Measurements from ENCODE around the gene PTPRC.

Gene PTPRC

DNA sequence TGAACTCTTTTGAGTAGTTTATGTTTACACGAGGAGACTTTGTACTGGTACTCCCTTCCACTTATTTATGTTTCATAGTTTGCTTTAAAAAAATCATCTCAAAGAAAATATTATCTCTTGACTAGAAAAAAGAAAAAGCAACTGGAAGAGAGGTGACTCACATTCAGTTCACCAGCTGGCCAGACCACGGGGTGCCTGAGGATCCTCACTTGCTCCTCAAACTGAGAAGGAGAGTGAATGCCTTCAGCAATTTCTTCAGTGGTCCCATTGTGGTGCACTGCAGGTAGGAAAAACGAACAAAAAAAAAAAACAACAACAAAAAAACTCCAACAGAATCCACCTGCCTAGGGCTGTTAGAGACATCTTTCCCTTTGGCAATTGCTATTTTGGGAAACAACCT lies 102.9 kb downstream of the PTPRC start:
- Histone ChIP-seq H3K36me3 (ENCODE audit: control insufficient read depth in 2 of 2, insufficient read depth in 1 of 2, low read length in 2 of 2) (no peaks in the 10 kb centered on the region), H3K9me3 (ENCODE audit: control insufficient read depth, insufficient read depth, low read depth, low read length) (no peaks in the 10 kb centered on the region), H3K27ac (ENCODE audit: extremely low read depth, low read depth, low read length) (no peak overlapping the region), H3K4me3 (ENCODE audit: low read depth, low read length) (no peak overlapping the region), H3K4me1 (ENCODE audit: control insufficient read depth, insufficient read depth, low read length) (no peaks in the 10 kb centered on the region)
- CTCF ChIA-PET: interaction anchor here (0.6 kb wide), 1 partner anchor 277 kb away, joined by 5 read pairs; no protein-coding TSS in a partner anchor
- POLR2A ChIA-PET: no interaction called here
- TF ChIP-seq, protein P1, sequence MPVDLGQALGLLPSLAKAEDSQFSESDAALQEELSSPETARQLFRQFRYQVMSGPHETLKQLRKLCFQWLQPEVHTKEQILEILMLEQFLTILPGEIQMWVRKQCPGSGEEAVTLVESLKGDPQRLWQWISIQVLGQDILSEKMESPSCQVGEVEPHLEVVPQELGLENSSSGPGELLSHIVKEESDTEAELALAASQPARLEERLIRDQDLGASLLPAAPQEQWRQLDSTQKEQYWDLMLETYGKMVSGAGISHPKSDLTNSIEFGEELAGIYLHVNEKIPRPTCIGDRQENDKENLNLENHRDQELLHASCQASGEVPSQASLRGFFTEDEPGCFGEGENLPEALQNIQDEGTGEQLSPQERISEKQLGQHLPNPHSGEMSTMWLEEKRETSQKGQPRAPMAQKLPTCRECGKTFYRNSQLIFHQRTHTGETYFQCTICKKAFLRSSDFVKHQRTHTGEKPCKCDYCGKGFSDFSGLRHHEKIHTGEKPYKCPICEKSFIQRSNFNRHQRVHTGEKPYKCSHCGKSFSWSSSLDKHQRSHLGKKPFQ (tag by site-specific recombination; IDR thresholded peaks at IDR 0.05): no peak
- TF ChIP-seq GLI2 (tag by site-specific recombination; IDR thresholded peaks at IDR 0.05; ENCODE audit: borderline replicate concordance, low read depth): no peak
- TF ChIP-seq, protein P2, sequence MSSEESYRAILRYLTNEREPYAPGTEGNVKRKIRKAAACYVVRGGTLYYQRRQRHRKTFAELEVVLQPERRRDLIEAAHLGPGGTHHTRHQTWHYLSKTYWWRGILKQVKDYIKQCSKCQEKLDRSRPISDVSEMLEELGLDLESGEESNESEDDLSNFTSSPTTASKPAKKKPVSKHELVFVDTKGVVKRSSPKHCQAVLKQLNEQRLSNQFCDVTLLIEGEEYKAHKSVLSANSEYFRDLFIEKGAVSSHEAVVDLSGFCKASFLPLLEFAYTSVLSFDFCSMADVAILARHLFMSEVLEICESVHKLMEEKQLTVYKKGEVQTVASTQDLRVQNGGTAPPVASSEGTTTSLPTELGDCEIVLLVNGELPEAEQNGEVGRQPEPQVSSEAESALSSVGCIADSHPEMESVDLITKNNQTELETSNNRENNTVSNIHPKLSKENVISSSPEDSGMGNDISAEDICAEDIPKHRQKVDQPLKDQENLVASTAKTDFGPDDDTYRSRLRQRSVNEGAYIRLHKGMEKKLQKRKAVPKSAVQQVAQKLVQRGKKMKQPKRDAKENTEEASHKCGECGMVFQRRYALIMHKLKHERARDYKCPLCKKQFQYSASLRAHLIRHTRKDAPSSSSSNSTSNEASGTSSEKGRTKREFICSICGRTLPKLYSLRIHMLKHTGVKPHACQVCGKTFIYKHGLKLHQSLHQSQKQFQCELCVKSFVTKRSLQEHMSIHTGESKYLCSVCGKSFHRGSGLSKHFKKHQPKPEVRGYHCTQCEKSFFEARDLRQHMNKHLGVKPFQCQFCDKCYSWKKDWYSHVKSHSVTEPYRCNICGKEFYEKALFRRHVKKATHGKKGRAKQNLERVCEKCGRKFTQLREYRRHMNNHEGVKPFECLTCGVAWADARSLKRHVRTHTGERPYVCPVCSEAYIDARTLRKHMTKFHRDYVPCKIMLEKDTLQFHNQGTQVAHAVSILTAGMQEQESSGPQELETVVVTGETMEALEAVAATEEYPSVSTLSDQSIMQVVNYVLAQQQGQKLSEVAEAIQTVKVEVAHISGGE (tag by site-specific recombination; conservative IDR thresholded peaks at IDR 0.05; ENCODE audit: low read depth): no peak

DNA sequence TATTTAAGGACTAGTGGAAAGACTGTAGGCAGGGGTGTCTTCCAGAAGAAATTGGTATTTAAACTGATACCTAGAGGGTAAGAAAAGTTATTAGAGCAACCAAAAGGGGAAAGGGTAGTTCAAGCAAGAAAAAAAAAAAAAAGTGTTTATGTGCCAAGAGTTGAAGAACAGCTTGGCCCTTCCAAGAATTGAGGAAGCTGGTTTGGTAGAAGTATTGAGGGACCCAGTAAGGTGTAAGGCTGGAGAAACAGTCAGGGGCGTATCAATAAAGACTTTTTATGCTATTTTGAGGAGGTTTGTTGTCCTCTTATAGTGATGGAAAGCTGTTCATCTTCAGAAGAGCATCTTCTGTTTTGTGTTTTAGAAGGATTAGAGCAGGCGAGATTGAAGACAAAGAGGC lies 108.3 kb downstream of the PTPRC start:
- Histone ChIP-seq H3K9me3 (ENCODE audit: control insufficient read depth, insufficient read depth, low read depth, low read length) (no peaks in the 10 kb centered on the region), H3K4me1 (ENCODE audit: control insufficient read depth, insufficient read depth, low read length) (no peaks in the 10 kb centered on the region), H3K36me3 (ENCODE audit: control insufficient read depth in 2 of 2, insufficient read depth in 1 of 2, low read length in 2 of 2) (no peaks in the 10 kb centered on the region), H3K4me3 (ENCODE audit: low read depth, low read length) (no peak overlapping the region), H3K27ac (ENCODE audit: extremely low read depth, low read depth, low read length) (no peak overlapping the region)
- TF ChIP-seq ZNF629 (tag by site-specific recombination; IDR thresholded peaks at IDR 0.05): no peak
- TF ChIP-seq, protein P1 (tag by site-specific recombination; IDR thresholded peaks at IDR 0.05): no peak
- TF ChIP-seq ZNF391 (tag by site-specific recombination; IDR thresholded peaks at IDR 0.05; ENCODE audit: borderline replicate concordance, low read depth): no peak
- TF ChIP-seq, protein P3, sequence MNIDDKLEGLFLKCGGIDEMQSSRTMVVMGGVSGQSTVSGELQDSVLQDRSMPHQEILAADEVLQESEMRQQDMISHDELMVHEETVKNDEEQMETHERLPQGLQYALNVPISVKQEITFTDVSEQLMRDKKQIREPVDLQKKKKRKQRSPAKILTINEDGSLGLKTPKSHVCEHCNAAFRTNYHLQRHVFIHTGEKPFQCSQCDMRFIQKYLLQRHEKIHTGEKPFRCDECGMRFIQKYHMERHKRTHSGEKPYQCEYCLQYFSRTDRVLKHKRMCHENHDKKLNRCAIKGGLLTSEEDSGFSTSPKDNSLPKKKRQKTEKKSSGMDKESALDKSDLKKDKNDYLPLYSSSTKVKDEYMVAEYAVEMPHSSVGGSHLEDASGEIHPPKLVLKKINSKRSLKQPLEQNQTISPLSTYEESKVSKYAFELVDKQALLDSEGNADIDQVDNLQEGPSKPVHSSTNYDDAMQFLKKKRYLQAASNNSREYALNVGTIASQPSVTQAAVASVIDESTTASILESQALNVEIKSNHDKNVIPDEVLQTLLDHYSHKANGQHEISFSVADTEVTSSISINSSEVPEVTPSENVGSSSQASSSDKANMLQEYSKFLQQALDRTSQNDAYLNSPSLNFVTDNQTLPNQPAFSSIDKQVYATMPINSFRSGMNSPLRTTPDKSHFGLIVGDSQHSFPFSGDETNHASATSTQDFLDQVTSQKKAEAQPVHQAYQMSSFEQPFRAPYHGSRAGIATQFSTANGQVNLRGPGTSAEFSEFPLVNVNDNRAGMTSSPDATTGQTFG (tag by site-specific recombination; IDR thresholded peaks at IDR 0.05; ENCODE audit: borderline replicate concordance): no peak
- TF ChIP-seq ZNF596 (tag by site-specific recombination; IDR thresholded peaks at IDR 0.05): no peak
- TF ChIP-seq TRIM28 (IDR thresholded peaks at IDR 0.05; ENCODE audit: borderline replicate concordance, low read length): no peak
- TF ChIP-seq ZNF175 (tag by site-specific recombination; IDR thresholded peaks at IDR 0.05): no peak
- TF ChIP-seq ZNF169 (tag by site-specific recombination; IDR thresholded peaks at IDR 0.05): no peak
- TF ChIP-seq ZNF266 (tag by site-specific recombination; IDR thresholded peaks at IDR 0.05; ENCODE audit: low read depth): no peak
- no peak for TF ChIP-seq FEZF1 (tag by site-specific recombination; IDR thresholded peaks at IDR 0.05)
- TF ChIP-seq SETDB1 (IDR thresholded peaks at IDR 0.05; ENCODE audit: insufficient read length, low read length): no peak
- TF ChIP-seq ZNF664 (tag by site-specific recombination; IDR thresholded peaks at IDR 0.05): no peak
- TF ChIP-seq ZNF354C (tag by site-specific recombination; IDR thresholded peaks at IDR 0.05; ENCODE audit: borderline replicate concordance, low read depth): no peak
- TF ChIP-seq ZNF530 (tag by site-specific recombination; IDR thresholded peaks at IDR 0.05; ENCODE audit: low read depth): no peak
- TF ChIP-seq SCRT2 (tag by site-specific recombination; IDR thresholded peaks at IDR 0.05): no peak
- no peak for TF ChIP-seq ZNF571 (tag by site-specific recombination; IDR thresholded peaks at IDR 0.05)
- TF ChIP-seq ZFP37 (tag by site-specific recombination; IDR thresholded peaks at IDR 0.05): no peak
- TF ChIP-seq KLF10 (tag by site-specific recombination; IDR thresholded peaks at IDR 0.05): no peak
- ChIA-PET POLR2A (no interaction called here), CTCF (interaction anchor here (0.6 to 0.7 kb wide), 5 partner anchors 681 to 1320 kb away, joined by 3 to 4 read pairs (median 3); no protein-coding TSS in a partner anchor)
